ENCODE data around the gene TSEN15.

- no peak for TF ChIP-seq CTCF (IDR thresholded peaks at IDR 0.05)
- no peak for TF ChIP-seq POLR2A (IDR thresholded peaks at IDR 0.05)
Observed at GRCh38 chr1:184023171-184023570, 28.4 kb upstream of the TSEN15 start.

Measured in body of pancreas (tissue), 4 donors.